Tibial nerve (tissue), 4 donors: ENCODE data around the gene SLC6A8. TPM values are rescaled to one million over a fixed set of nuclear protein-coding genes. Genes with fewer than 3 reads are reported as not detected.

Source experiments
- DNase-seq, 2 donors: peaks; one replicate each; pipeline ENCODE4 v3.0.0-alpha.2; 2019; ENCODE audit warnings: low spot score in 2 of 2
- H3K27ac ChIP-seq, 4 donors: fragments of 200-600 bp; sonication (generic) in 3 of 4; one replicate each; pipeline ENCODE4 v1.5.1; 2017 to 2019; ENCODE audit warnings: mild to moderate bottlenecking in 1 of 4
- H3K27me3 ChIP-seq, 2 donors: fragments of 200-600 bp; sonication (generic) in 1 of 2; one replicate each; pipeline versions ENCODE4 v1.5.1 to v1.6.0; 2017 to 2019
- H3K36me3 ChIP-seq, 3 donors: fragments of 200-600 bp; sonication (generic); one replicate each; pipeline ENCODE4 v1.5.1; 2018 to 2019
- H3K4me1 ChIP-seq, 4 donors: fragments of 200-600 bp; sonication (generic) in 3 of 4; one replicate each; pipeline ENCODE4 v1.5.1; 2017 to 2019
- H3K4me3 ChIP-seq, 4 donors: fragments of 200-600 bp; sonication (generic) in 3 of 4; one replicate each; pipeline ENCODE4 v1.5.1; 2017 to 2019; ENCODE audit warnings: mild to moderate bottlenecking in 1 of 4, moderate library complexity in 1 of 4
- H3K9me3 ChIP-seq, 4 donors: fragments of 200-600 bp; sonication (generic) in 3 of 4; one replicate each; pipeline ENCODE4 v1.5.1; 2017 to 2019
- CTCF ChIP-seq, 5 experiments: fragments of 200-600 bp in 3 of 5; fragments of 450-650 bp in 2 of 5; sonication (generic) in 3 of 5; IDR thresholded peaks; one replicate each; pipeline ENCODE4 v1.5.1; 2016 to 2019; ENCODE audit warnings: antibody characterized with exemption in 5 of 5, mild to moderate bottlenecking in 3 of 5, moderate library complexity in 2 of 5
- EP300 ChIP-seq, 2 donors: sonication (generic); formaldehyde crosslinking; IDR thresholded peaks; one replicate each; pipeline ENCODE4 v1.6.1; 2017; ENCODE audit warnings: antibody characterized with exemption in 2 of 2, mild to moderate bottlenecking in 1 of 2
- POLR2A ChIP-seq, 2 donors: fragments of 450-650 bp; IDR thresholded peaks; one replicate each; pipeline ENCODE4 v1.6.1; 2017; ENCODE audit warnings: antibody characterized with exemption in 2 of 2, mild to moderate bottlenecking in 2 of 2, moderate library complexity in 2 of 2
- WGBS, 2 donors: methylation state at CpG; one replicate each; pipeline ENCODE4 v1.1.5; 2018; 5-methylcytosine and 5-hydroxymethylcytosine counted together
- total RNA-seq, 4 donors: library from RNA; depleted of rRNA; stranded (reverse); fragments of >200 nt; gene quantifications; one replicate each; pipeline ENCODE4 v1.1.0, GENCODE V29; 2016

Gene SLC6A8
- total RNA-seq, 4 donors from 2014 or later = 14.4 to 26.7 (median 21.9) TPM

- Histone ChIP-seq H3K4me3 (no peak overlapping the region), H3K27ac (no peak overlapping the region), H3K27me3 (peaks cover 0 to 55% of the 10 kb centered on the region in 2 donors), H3K9me3 (no peaks in the 10 kb centered on the region), H3K4me1 (peaks cover 0 to 26% (median 8%) of the 10 kb centered on the region in 4 donors), H3K36me3 (no peaks in the 10 kb centered on the region)
- TF ChIP-seq POLR2A (IDR thresholded peaks at IDR 0.05) (no peak), EP300 (IDR thresholded peaks at IDR 0.05) (no peak), CTCF (IDR thresholded peaks at IDR 0.05) (no peak)
- no peak for DNase-seq
- 72 to 85% methylated on average over 15 to 23 of the region's 23 CpGs for WGBS, 2 donors
These were observed 47.6 kb upstream of the SLC6A8 start for GRCh38 chrX:153640045-153640686.

- 35 to 67% methylated on average over 7 to 15 of the region's 26 CpGs for WGBS, 2 donors
- Histone ChIP-seq H3K4me3 (no peak overlapping the region), H3K4me1 (peaks cover 0 to 26% (median 8%) of the 10 kb centered on the region in 4 donors), H3K9me3 (no peaks in the 10 kb centered on the region), H3K27ac (no peak overlapping the region), H3K27me3 (peaks cover 0 to 63% of the 10 kb centered on the region in 2 donors), H3K36me3 (no peaks in the 10 kb centered on the region)
- DNase-seq = no peak
- TF ChIP-seq CTCF (IDR thresholded peaks at IDR 0.05) = no peak
- TF ChIP-seq POLR2A (IDR thresholded peaks at IDR 0.05) = no peak
- TF ChIP-seq EP300 (IDR thresholded peaks at IDR 0.05) = no peak
These were observed 46.8 kb upstream of the SLC6A8 start for GRCh38 chrX:153640736-153641575.

GRCh38 chrX:153641627-153642026, 46.1 kb upstream of the SLC6A8 start:
- Histone ChIP-seq H3K9me3 (no peaks in the 10 kb centered on the region), H3K4me3 (no peak overlapping the region), H3K27ac (no peak overlapping the region), H3K4me1 (peaks cover 0 to 26% (median 8%) of the 10 kb centered on the region in 4 donors), H3K27me3 (peaks cover 0 to 70% of the 10 kb centered on the region in 2 donors), H3K36me3 (no peaks in the 10 kb centered on the region)
- TF ChIP-seq CTCF (IDR thresholded peaks at IDR 0.05) = no peak
- TF ChIP-seq POLR2A (IDR thresholded peaks at IDR 0.05) = no peak
- TF ChIP-seq EP300 (IDR thresholded peaks at IDR 0.05) = no peak
- WGBS, 2 donors = 25 to 43% methylated on average over 1 to 6 of the region's 8 CpGs
- no peak for DNase-seq

GRCh38 chrX:153642051-153642654, 45.6 kb upstream of the SLC6A8 start:
- no peaks in the 10 kb centered on the region for H3K36me3 ChIP-seq
- peaks cover 0 to 31% (median 8%) of the 10 kb centered on the region in 4 donors for H3K4me1 ChIP-seq
- TF ChIP-seq EP300 (IDR thresholded peaks at IDR 0.05) (no peak), POLR2A (IDR thresholded peaks at IDR 0.05) (no peak), CTCF (IDR thresholded peaks at IDR 0.05) (no peak)
- peak overlapping the region in 1 of 4 donors; percentile 23 for H3K4me3 ChIP-seq
- H3K27me3 ChIP-seq = peaks cover 0 to 73% of the 10 kb centered on the region in 2 donors
- no peak overlapping the region for H3K27ac ChIP-seq
- no peak for DNase-seq
- 31% methylated on average over 47 of the region's 62 CpGs; no CpG with 5 or more reads in 1 of the 2 donors for WGBS, 2 donors
- no peaks in the 10 kb centered on the region for H3K9me3 ChIP-seq
